ENCODE results near the gene KIRREL1.
"Not testable (repeated sequence)": the region's sequence is repeated elsewhere in the genome, so short reads cannot be mapped to it uniquely, and the experiment has no call there.

Gene KIRREL1

DNA sequence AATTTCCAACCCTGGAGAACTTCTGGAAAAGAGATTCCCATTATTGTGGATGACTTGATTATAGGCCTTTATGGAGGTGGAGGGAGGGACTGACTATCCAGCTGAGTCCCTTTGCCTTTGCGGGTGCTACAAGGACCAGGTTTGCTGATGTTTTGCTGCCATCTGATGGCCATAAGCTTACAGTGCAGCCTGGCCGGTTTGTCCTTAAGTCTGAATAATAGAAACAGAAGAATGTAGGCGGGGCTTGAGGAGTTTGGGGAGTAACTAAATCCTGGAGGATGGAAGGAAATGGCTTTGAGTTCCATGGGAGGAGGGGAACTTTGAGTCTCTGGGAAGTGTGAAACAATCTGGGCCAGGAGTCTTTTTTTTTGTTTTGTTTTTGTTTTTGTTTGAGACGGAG is 131.6 kb downstream of the KIRREL1 start:
- peak; percentile 94 for TF ChIP-seq CTCF (IDR thresholded peaks at IDR 0.05; ENCODE audit: low read depth, low read length)

GRCh38 chr1:158126425-158126824 is 133.0 kb downstream of the KIRREL1 start:
- TF ChIP-seq CTCF (IDR thresholded peaks at IDR 0.05; ENCODE audit: low read depth, low read length) = no peak
- no peak for DNase-seq (ENCODE audit: extremely low read depth, low read depth)

More for the DNA sequence above, 131.6 kb downstream of the KIRREL1 start:
- DNase-seq (ENCODE audit: extremely low read depth, low read depth) = peak; percentile 91

- DNase-seq (ENCODE audit: extremely low read depth, low read depth) = not testable (repeated sequence)
Observed at GRCh38 chr1:158128531-158128930, 135.1 kb downstream of the KIRREL1 start.

- TF ChIP-seq CTCF (IDR thresholded peaks at IDR 0.05; ENCODE audit: low read depth, low read length) = no peak
Observed at GRCh38 chr1:158131217-158131616, 137.8 kb downstream of the KIRREL1 start.

DNA sequence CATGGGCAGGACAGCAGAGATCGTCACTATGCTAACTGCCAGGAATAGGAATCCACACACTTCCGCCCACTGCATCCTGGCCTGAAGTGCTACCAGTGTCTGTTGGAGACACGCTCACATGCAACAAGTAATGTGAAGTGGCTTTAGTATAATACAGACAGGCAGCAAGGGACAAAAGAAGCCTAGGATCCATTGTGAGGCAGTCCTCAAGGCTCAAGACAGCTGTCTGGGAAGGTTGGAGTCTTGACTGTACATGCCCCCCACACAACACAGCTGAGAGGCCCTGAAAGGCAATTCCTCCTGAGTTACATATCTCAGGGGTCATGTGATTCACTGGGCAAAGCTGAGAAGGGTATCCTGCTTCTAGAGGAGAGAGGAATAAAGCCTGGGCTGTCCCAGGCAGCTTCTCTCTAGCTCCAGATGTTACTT is 147.3 kb downstream of the KIRREL1 start:
- DNase-seq (ENCODE audit: extremely low read depth, low read depth) = no peak
- TF ChIP-seq CTCF (IDR thresholded peaks at IDR 0.05; ENCODE audit: low read depth, low read length) = no peak

More at GRCh38 chr1:158131217-158131616, 137.8 kb downstream of the KIRREL1 start:
- DNase-seq (ENCODE audit: extremely low read depth, low read depth) = no peak

- DNase-seq (ENCODE audit: extremely low read depth, low read depth) = peak; percentile 28
- TF ChIP-seq CTCF (IDR thresholded peaks at IDR 0.05; ENCODE audit: low read depth, low read length) = no peak
Observed at GRCh38 chr1:158145173-158145719, 151.8 kb downstream of the KIRREL1 start.

- DNase-seq (ENCODE audit: extremely low read depth, low read depth) = no peak
Observed at GRCh38 chr1:158146165-158146564, 152.7 kb downstream of the KIRREL1 start.

More at GRCh38 chr1:158146165-158146564, 152.7 kb downstream of the KIRREL1 start:
- TF ChIP-seq CTCF (IDR thresholded peaks at IDR 0.05; ENCODE audit: low read depth, low read length) = no peak

All from AG09319 (cell line).